CD14-positive monocyte (primary cell): ENCODE results near the gene OGFOD3. TPM values are rescaled to one million over a fixed set of nuclear protein-coding genes. Genes with fewer than 3 reads are reported as not detected.
A peak's percentile ranks its signal among the peaks of the same experiment; 100 is the strongest.

Experiments used
- DNase-seq, 3 donors: peaks; one replicate each; pipeline ENCODE4 v3.0.0-alpha.2; 2011 to 2022
- H2AFZ ChIP-seq: 2 replicates; pipeline ENCODE4 v1.6.0; 2012; ENCODE audit warnings: mild to moderate bottlenecking, low read depth, low read length, inconsistent platforms; ENCODE audit not compliant: insufficient read depth, poor library complexity, severe bottlenecking
- H3K27ac ChIP-seq, 2 donors: 1 replicate in 1 of 2; 2 replicates in 1 of 2; pipeline ENCODE4 v1.5.1; 2012 to 2013; ENCODE audit warnings: low read length in 2 of 2, control low read depth in 1 of 2, inconsistent platforms in 1 of 2, low read depth in 1 of 2, mild to moderate bottlenecking in 1 of 2
- H3K27me3 ChIP-seq, 2 donors: one replicate each; pipeline versions ENCODE4 v1.6.0 to v1.6.1; 2011 to 2013; ENCODE audit warnings: low read length in 2 of 2; ENCODE audit not compliant: control insufficient read depth in 2 of 2, insufficient read depth in 2 of 2
- H3K36me3 ChIP-seq, 2 donors: replicated peaks in 1 of 2; 1 replicate in 1 of 2; 2 replicates in 1 of 2; pipeline versions ENCODE4 v1.5.1 to v1.6.1; 2012 to 2013; ENCODE audit warnings: low read length in 2 of 2, control low read depth in 1 of 2, inconsistent platforms in 1 of 2, mild to moderate bottlenecking in 1 of 2; ENCODE audit not compliant: insufficient read depth in 2 of 2, control insufficient read depth in 1 of 2
- H3K4me1 ChIP-seq, 2 donors: 1 replicate in 1 of 2; 2 replicates in 1 of 2; pipeline versions ENCODE4 v1.5.1 to v1.6.1; 2012 to 2013; ENCODE audit warnings: low read length in 2 of 2, control low read depth in 1 of 2, inconsistent platforms in 1 of 2, mild to moderate bottlenecking in 1 of 2, moderate library complexity in 1 of 2; ENCODE audit not compliant: insufficient read depth in 2 of 2, control insufficient read depth in 1 of 2
- H3K4me2 ChIP-seq: replicated peaks from 2 replicates; pipeline ENCODE3; 2012; ENCODE audit warnings: low read length, moderate library complexity, mild to moderate bottlenecking; ENCODE audit not compliant: poor library complexity, severe bottlenecking; ENCODE audit errors: extremely low read depth
- H3K4me3 ChIP-seq, 3 experiments: fragments of 200-600 bp in 1 of 3; sonication (generic) in 1 of 3; replicated peaks in 1 of 3; 1 replicate in 2 of 3; 2 replicates in 1 of 3; pipeline ENCODE4 v1.5.1; 2011 to 2013; ENCODE audit warnings: low read length in 3 of 3, mild to moderate bottlenecking in 3 of 3, control low read depth in 2 of 3, low read depth in 2 of 3, inconsistent platforms in 1 of 3, moderate library complexity in 1 of 3
- H3K79me2 ChIP-seq: 2 replicates; pipeline ENCODE4 v1.6.0; 2012; ENCODE audit warnings: mild to moderate bottlenecking, control low read depth, inconsistent platforms, low read length, moderate library complexity; ENCODE audit not compliant: insufficient read depth
- H3K9ac ChIP-seq: 2 replicates; pipeline ENCODE4 v1.6.0; 2017; ENCODE audit warnings: low read length, mild to moderate bottlenecking; ENCODE audit not compliant: insufficient read depth, poor library complexity, severe bottlenecking
- H3K9me3 ChIP-seq, 2 donors: replicated peaks in 1 of 2; 1 replicate in 1 of 2; 2 replicates in 1 of 2; pipeline versions ENCODE4 v1.5.1 to v1.6.1; 2012 to 2013; ENCODE audit warnings: low read length in 2 of 2, control low read depth in 1 of 2; ENCODE audit not compliant: control insufficient read depth in 1 of 2, insufficient read depth in 1 of 2
- H4K20me1 ChIP-seq: 2 replicates; pipeline ENCODE4 v1.6.0; 2012; ENCODE audit warnings: mild to moderate bottlenecking, low read length, control low read depth, moderate library complexity; ENCODE audit not compliant: insufficient read depth
- H3K27ac Mint-ChIP-seq, 7 donors: one replicate each; pipeline ENCODE4 v1.8.0; 2020; ENCODE audit warnings: mild to moderate bottlenecking in 7 of 7, mixed read lengths in 7 of 7, moderate library complexity in 6 of 7, inconsistent platforms in 2 of 7
- H3K27me3 Mint-ChIP-seq, 3 donors: one replicate each; pipeline ENCODE4 v1.8.0; 2021 to 2022; ENCODE audit warnings: low read depth in 3 of 3, mild to moderate bottlenecking in 3 of 3, mixed read lengths in 3 of 3, moderate library complexity in 3 of 3, inconsistent platforms in 1 of 3
- H3K36me3 Mint-ChIP-seq, 2 donors: one replicate each; pipeline ENCODE4 v1.8.0; 2020; ENCODE audit warnings: mixed read lengths in 2 of 2, inconsistent platforms in 1 of 2, mild to moderate bottlenecking in 1 of 2
- H3K4me1 Mint-ChIP-seq: one replicate; pipeline ENCODE4 v1.8.0; 2020; ENCODE audit warnings: mild to moderate bottlenecking, mixed read lengths
- H3K4me3 Mint-ChIP-seq, 2 donors: one replicate each; pipeline ENCODE4 v1.8.0; 2020; ENCODE audit warnings: mild to moderate bottlenecking in 2 of 2, mixed read lengths in 2 of 2, moderate library complexity in 1 of 2
- H3K9me3 Mint-ChIP-seq, 7 donors: one replicate each; pipeline ENCODE4 v1.8.0; 2020 to 2022; ENCODE audit warnings: mixed read lengths in 7 of 7, mild to moderate bottlenecking in 6 of 7, moderate library complexity in 6 of 7, inconsistent platforms in 2 of 7
- WGBS: methylation state at CpG from one replicate; pipeline ENCODE4 v1.1.5; 2013; ENCODE audit warnings: missing lambda C conversion rate; ENCODE audit not compliant: insufficient coverage; 5-methylcytosine and 5-hydroxymethylcytosine counted together
- intact Hi-C, 2 donors: fragments of 100-400 bp; cut with micrococcal nuclease; formaldehyde crosslinking; loops; one replicate each; pipeline versions ENCODE4 v1.15.0 to v1.15.1; 2023
- polyA plus RNA-seq, 3 donors: library from polyadenylated mRNA; depleted of rRNA in 1 of 3; unstranded in 2 of 3; stranded (reverse) in 1 of 3; fragments of 300-500 nt in 2 of 3; fragments of >200 nt in 1 of 3; fragmentation: Illumina TruSeq in 2 of 3; gene quantifications; 1 replicate in 2 of 3; 2 replicates in 1 of 3; pipeline ENCODE4 v1.2.3, GENCODE V29; 2012 to 2021
- TF ChIP-seq, protein P1 (sequence below): fragments of 200-600 bp; IDR thresholded peaks from one replicate; pipeline ENCODE4 v1.8.0; 2022; ENCODE audit warnings: antibody characterized with exemption, mild to moderate bottlenecking

Gene OGFOD3
- polyA plus RNA-seq, 3 donors = 17.9 to 36.4 (median 25.2) TPM

DNA sequence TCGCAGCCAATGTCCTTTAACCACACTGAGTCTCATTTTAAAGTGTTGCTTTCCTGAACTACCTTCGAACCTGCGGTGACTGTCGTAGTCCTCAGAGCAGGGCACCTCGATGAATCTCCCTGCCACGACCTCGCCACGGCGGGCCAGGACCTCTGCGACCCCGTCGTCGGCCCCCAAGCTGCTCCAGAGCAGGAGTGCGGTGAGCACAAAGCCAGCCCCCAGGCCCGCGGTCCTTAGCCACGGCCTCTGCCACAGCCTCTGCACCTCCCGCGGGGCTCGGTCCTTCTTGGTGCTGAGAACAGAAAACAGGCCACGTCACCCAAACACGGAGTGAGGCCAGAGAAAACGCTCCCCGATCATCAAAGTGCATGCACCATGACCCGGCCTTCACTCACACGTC, 3.0 kb downstream of the OGFOD3 start:
- Mint-ChIP-seq H3K36me3 (peaks cover 19 to 22% of the 10 kb centered on the region in 2 donors), H3K9me3 (no peaks in the 10 kb centered on the region), H3K27me3 (peaks cover 0 to 1% (median 1%) of the 10 kb centered on the region in 3 donors), H3K4me1 (peaks cover 23% of the 10 kb centered on the region), H3K4me3 (no peak overlapping the region), H3K27ac (peak overlapping the region in 1 of 7 donors; percentile 37)
- peaks cover 2 to 8% of the 10 kb centered on the region in 2 donors for H3K36me3 ChIP-seq
- peaks cover 23 to 24% of the 10 kb centered on the region in 2 donors for H3K4me1 ChIP-seq
- 96% methylated on average over 25 of the region's 26 CpGs for WGBS
- H3K9ac ChIP-seq = no peak overlapping the region
- H3K27ac ChIP-seq = no peak overlapping the region
- no peak overlapping the region for H3K4me2 ChIP-seq
- H3K4me3 ChIP-seq = no peak overlapping the region
- H3K27me3 ChIP-seq = no peaks in the 10 kb centered on the region
- TF ChIP-seq, protein P1, sequence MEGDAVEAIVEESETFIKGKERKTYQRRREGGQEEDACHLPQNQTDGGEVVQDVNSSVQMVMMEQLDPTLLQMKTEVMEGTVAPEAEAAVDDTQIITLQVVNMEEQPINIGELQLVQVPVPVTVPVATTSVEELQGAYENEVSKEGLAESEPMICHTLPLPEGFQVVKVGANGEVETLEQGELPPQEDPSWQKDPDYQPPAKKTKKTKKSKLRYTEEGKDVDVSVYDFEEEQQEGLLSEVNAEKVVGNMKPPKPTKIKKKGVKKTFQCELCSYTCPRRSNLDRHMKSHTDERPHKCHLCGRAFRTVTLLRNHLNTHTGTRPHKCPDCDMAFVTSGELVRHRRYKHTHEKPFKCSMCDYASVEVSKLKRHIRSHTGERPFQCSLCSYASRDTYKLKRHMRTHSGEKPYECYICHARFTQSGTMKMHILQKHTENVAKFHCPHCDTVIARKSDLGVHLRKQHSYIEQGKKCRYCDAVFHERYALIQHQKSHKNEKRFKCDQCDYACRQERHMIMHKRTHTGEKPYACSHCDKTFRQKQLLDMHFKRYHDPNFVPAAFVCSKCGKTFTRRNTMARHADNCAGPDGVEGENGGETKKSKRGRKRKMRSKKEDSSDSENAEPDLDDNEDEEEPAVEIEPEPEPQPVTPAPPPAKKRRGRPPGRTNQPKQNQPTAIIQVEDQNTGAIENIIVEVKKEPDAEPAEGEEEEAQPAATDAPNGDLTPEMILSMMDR = no peak
- H3K9me3 ChIP-seq = no peaks in the 10 kb centered on the region
- H3K79me2 ChIP-seq = peaks cover 11% of the 10 kb centered on the region
- intact Hi-C loops = no loop called here
- no peak for DNase-seq
- no peak overlapping the region for H2AFZ ChIP-seq
- H4K20me1 ChIP-seq = peaks cover 53% of the 10 kb centered on the region

GRCh38 chr17:82414548-82415281, 3.7 kb downstream of the OGFOD3 start:
- Histone ChIP-seq H3K9ac (no peak overlapping the region), H3K27ac (no peak overlapping the region), H3K9me3 (no peaks in the 10 kb centered on the region), H3K27me3 (no peaks in the 10 kb centered on the region), H3K79me2 (peaks cover 11% of the 10 kb centered on the region), H3K4me3 (no peak overlapping the region), H2AFZ (no peak overlapping the region), H3K4me2 (peak overlapping the region; percentile 50), H3K36me3 (peaks cover 0 to 11% of the 10 kb centered on the region in 2 donors), H4K20me1 (peaks cover 56% of the 10 kb centered on the region), H3K4me1 (peaks cover 18 to 21% of the 10 kb centered on the region in 2 donors)
- WGBS = 10% methylated on average over 30 of the region's 38 CpGs
- Mint-ChIP-seq H3K4me1 (peaks cover 20% of the 10 kb centered on the region), H3K4me3 (peak overlapping the region in 1 of 2 donors; percentile 19), H3K27me3 (peaks cover 0 to 1% (median 1%) of the 10 kb centered on the region in 3 donors), H3K9me3 (no peaks in the 10 kb centered on the region), H3K27ac (no peak overlapping the region), H3K36me3 (peaks cover 15 to 16% of the 10 kb centered on the region in 2 donors)
- TF ChIP-seq, protein P1 = peak; percentile 78
- intact Hi-C loops = loop anchor here (5.0 kb wide), 1 partner anchor 62 kb away; no protein-coding TSS in a partner anchor
- DNase-seq = peak; percentile 42 to 51 (median 43)
